ENCODE data around the gene KRTAP5-10. TPM values are rescaled to one million over a fixed set of nuclear protein-coding genes. Genes with fewer than 3 reads are reported as not detected.
"Not testable (repeated sequence)": the region's sequence is repeated elsewhere in the genome, so short reads cannot be mapped to it uniquely, and the experiment has no call there.

KRTAP5-10 gene
- total RNA-seq, 1 donor from 2014 or later: not detected

- not testable (repeated sequence) for H3K36me3 Mint-ChIP-seq (ENCODE audit: unreplicated experiment); H3K4me3 Mint-ChIP-seq (ENCODE audit: unreplicated experiment); H3K27ac Mint-ChIP-seq (ENCODE audit: unreplicated experiment); H3K27me3 Mint-ChIP-seq (ENCODE audit: unreplicated experiment); H3K4me1 Mint-ChIP-seq (ENCODE audit: low read depth, unreplicated experiment); H3K9me3 Mint-ChIP-seq (ENCODE audit: unreplicated experiment); DNase-seq
These were observed 49.6 kb downstream of the KRTAP5-10 start for GRCh38 chr11:71615003-71615402.

Other genes starting within 250 kb of the KRTAP5-10 start
- gene DHCR7, start 117.2 kb upstream of the KRTAP5-10 start, total RNA-seq (ENCODE audit: unreplicated experiment): 145 TPM
- gene NADSYN1, start 112.4 kb upstream of the KRTAP5-10 start, total RNA-seq (ENCODE audit: unreplicated experiment): 78.2 TPM
- gene KRTAP5-7, start 38.3 kb upstream of the KRTAP5-10 start, total RNA-seq (ENCODE audit: unreplicated experiment): not detected
- not detected for gene KRTAP5-8, start 27.5 kb upstream of the KRTAP5-10 start, total RNA-seq (ENCODE audit: unreplicated experiment)
- 0.76 TPM for gene KRTAP5-9, start 17.1 kb upstream of the KRTAP5-10 start, total RNA-seq (ENCODE audit: unreplicated experiment)
- gene KRTAP5-11, start 17.3 kb downstream of the KRTAP5-10 start, total RNA-seq (ENCODE audit: unreplicated experiment): not detected

All from glutamatergic neuron (in vitro differentiated cells).